G401.6 (cell line): ENCODE data around the gene PRICKLE3.
A peak's percentile ranks its signal among the peaks of the same experiment; 100 is the strongest.

ENCODE experiments used
- FAIRE-seq: peaks from 2 replicates; lab custom pipeline; 2012; peaks lifted over from hg19 to GRCh38; lab: Jason Lieb, UNC

The PRICKLE3 gene

GRCh38 chrX:49206543-49206942 is 20.4 kb upstream of the PRICKLE3 start:
- FAIRE-seq = no peak

GRCh38 chrX:49205443-49205842 is 19.3 kb upstream of the PRICKLE3 start:
- no peak for FAIRE-seq

- FAIRE-seq = no peak
Observed at GRCh38 chrX:49204709-49205108, 18.5 kb upstream of the PRICKLE3 start.

GRCh38 chrX:49204017-49204416 is 17.8 kb upstream of the PRICKLE3 start:
- FAIRE-seq = no peak

DNA sequence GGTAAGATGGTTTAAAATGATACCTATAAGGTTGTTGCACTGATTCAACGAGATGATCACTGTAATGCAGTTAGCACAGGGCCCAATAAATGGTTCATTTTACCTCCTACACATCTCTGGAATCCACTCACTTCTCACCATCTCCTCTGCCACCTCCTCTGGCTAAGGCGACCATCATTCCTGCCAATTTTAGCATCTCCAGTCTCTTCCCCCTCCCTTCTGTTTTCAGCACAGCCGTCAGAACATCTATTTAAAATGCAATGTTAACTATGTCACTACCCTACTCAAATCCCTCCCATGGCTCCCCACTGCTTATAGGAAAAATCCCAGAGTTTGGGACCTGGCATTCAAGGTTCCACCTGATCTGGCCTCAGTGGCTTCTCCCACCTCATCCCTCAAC is 17.4 kb upstream of the PRICKLE3 start:
- no peak for FAIRE-seq

GRCh38 chrX:49202022-49202421 is 15.8 kb upstream of the PRICKLE3 start:
- no peak for FAIRE-seq

- no peak for FAIRE-seq
Observed at GRCh38 chrX:49199906-49200771, 14.0 kb upstream of the PRICKLE3 start, which contains the start of gene SYP. SYP (minus strand) TSS chrX:49200193; CDS start chrX:49200186, 7 bp downstream.

GRCh38 chrX:49199315-49199595 is 13.1 kb upstream of the PRICKLE3 start:
- FAIRE-seq = no peak

- FAIRE-seq = no peak
Observed at GRCh38 chrX:49198540-49199314, 12.6 kb upstream of the PRICKLE3 start.

DNA sequence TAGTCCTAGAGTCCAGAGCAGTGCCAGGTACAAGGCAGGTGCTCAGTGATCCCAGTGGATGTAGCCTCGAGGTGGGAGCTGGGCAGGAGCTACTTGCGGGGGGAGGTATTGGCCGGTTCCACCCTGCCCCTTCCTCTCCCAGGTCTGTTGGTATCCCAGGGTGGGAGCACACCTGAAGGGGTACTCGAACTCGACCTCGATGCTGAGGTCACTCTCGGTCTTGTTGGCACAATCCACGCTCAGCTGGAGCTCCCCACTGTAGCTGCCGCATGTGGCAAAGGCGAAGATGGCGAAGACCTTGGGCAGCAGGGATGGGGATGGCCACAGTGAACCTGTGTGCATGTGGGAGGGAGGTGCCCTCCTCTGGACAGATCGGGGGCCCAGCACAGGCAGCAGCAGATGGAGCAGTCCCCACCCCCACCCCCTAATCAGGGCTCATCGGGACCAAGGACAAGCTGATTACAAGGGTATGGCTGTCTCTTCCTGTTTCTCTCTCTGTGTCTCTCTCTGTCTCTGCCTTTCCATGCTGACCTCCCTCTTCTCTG is 11.4 kb upstream of the PRICKLE3 start:
- FAIRE-seq = no peak

DNA sequence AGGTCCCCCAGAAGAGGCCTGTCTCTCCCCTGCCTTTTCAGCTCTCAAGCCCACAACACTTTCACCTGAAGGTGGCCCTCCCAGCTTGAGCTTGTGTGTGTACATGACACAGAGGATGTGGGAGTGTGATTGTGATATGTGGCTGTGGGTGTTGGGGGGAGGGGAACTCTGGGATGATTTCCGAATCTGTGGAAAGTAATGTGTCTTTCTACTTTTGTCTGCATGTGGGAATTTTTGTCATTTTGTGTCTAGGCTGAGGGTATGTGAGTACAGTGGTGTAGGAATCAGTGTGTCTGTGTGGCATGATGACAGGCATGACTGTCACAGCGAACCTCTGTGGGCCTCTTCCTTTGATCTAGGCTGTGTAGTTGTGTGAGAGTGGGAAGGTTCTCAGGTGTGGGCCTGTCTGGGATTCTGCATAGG is 7.4 kb upstream of the PRICKLE3 start:
- FAIRE-seq = no peak

DNA sequence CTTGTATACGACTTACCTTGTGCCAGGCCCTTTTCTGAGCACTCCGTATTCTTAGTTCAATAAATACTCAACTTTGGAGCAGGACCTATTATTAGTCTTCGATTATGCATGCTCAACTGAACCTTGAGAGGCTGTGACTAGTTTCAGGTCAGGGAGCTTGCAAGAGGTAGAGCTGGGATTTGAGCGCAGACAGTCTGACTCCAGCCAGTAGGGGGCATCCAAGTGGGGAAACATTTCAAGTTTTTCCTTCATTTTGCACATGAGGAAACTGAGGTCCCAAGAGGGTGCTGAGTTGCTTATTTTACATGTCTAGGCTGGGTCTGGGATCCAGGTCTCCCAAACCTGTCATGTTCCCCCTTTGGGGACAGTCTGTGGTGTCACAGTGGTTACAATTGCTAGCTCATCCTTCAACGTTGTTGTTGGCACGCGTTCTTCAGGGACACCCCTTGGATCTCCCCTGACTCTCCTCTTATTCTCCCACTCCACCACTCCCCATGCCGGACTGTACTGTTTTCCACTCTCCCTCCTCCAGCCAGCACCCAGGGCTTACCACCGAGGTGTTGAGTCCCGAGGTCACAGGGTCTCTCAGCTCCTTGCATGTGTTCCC is 6.7 kb upstream of the PRICKLE3 start:
- peak; percentile 80 for FAIRE-seq

DNA sequence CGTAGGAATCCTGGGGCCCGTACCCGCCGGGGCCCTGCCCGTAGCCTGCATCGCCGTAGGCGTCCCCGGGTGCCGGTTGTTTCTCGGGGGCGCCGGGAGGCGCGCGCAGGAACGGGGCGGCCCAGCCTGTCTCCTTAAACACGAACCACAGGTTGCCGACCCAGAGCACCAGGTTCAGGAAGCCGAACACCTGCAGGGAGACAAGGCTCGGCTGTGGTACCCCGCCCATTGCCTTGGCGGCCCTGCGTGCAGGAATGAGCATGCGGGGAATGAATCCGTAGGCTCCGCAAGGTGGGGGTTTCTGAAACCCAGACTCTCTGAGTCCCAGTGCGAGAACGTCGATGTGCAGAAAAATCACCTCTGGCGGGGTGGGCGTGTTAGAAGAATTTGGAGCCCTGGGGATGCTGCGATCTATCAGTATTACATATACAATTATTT is 5.4 kb upstream of the PRICKLE3 start:
- no peak for FAIRE-seq

GRCh38 chrX:49190821-49191573 is 4.8 kb upstream of the PRICKLE3 start:
- FAIRE-seq = peak; percentile 100

GRCh38 chrX:49189606-49190005 is 3.4 kb upstream of the PRICKLE3 start:
- no peak for FAIRE-seq

GRCh38 chrX:49188468-49189076 is 2.4 kb upstream of the PRICKLE3 start:
- peak; percentile 62 for FAIRE-seq

- FAIRE-seq = no peak
Observed at GRCh38 chrX:49187526-49187925, 1.4 kb upstream of the PRICKLE3 start.

DNA sequence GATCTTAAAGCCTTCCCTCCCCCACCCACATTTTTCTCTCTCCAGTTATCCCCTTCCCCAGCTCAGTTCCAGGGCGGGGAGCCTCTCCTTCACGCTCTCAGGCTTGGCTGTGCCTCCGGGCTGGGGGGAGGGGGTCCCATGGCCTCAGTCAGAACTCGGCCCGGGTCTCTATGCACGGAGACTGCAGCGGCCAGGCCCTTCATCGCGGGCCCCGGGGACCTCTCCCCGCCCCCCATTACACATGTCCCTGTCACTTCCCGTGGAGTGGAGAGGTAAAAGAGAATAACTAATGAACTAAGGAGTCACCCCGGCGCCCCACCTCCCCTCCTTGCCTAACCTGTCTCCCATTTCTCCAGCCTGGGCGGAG is 838 bp upstream of the PRICKLE3 start:
- FAIRE-seq = no peak

- peak; percentile 100 for FAIRE-seq
Observed at GRCh38 chrX:49184294-49185281, 1.6 kb downstream of the PRICKLE3 start.

DNA sequence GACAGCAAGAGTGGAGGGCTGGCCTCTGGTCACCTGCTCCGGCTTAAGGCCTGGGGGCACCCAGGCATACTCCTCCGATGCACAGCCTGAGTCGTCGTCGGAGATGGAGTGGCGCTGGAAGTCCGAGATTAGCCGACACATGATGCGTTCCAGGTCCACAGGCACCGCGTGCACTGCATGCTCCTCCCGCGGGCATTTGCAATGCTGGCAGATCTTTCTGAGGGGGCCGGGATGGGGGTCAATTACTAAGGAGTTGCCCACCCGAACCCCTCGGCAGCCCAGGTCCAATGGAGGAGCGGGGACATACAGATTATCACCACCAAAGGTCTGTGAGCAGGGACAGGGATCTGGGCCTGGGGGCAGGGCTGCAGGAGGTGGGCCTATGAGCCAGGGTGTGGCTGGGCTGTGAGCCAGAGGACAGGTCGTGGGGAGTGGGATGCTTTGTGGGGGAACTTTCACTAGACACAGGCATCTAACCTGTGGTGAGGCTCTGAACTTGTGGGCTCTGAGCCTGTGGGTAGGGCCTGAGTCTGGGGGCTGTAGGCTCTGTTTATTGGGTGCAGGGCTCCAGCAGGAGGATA is 2.4 kb downstream of the PRICKLE3 start:
- FAIRE-seq = no peak
